Sciatic nerve (tissue), 2 donors: ENCODE measurements around the gene XPO1. TPM values are rescaled to one million over a fixed set of nuclear protein-coding genes. Genes with fewer than 3 reads are reported as not detected.
"Not testable (repeated sequence)": the region's sequence is repeated elsewhere in the genome, so short reads cannot be mapped to it uniquely, and the experiment has no call there.

Experiments used
- ATAC-seq: fragments of 200-7000 bp; cut with Tn5 transposase; one replicate; pipeline ENCODE4 v1.9.1; 2020; ENCODE audit warnings: mild to moderate bottlenecking, moderate library complexity
- DNase-seq: peaks from one replicate; pipeline ENCODE4 v3.0.0-alpha.2; 2020; ENCODE audit warnings: low spot score
- intact Hi-C: fragments of 100-400 bp; cut with DNase I; formaldehyde crosslinking; loops from one replicate; pipeline ENCODE4 v1.14.2; 2022
- total RNA-seq: library from RNA; stranded (reverse); fragmentation: NEBNext Ultra II Directional; extraction: Animal tissue kit (Norgen Biotek cat#: 25700); gene quantifications from one replicate; pipeline ENCODE4 v1.2.1, GENCODE V29; 2021
- donor health status: DM: no; HTN: no; CAD: no.
- donor health status: DM: no; HTN: no; CAD: no.

The XPO1 gene
- total RNA-seq, 1 donor from 2014 or later, result 131 TPM

- intact Hi-C loops, result no loop called here
- ATAC-seq, result no peak
- DNase-seq, result no peak
Measured at GRCh38 chr2:61471905-61472805, 66.0 kb downstream of the XPO1 start.

GRCh38 chr2:61470965-61471904, 66.9 kb downstream of the XPO1 start, which contains the start of gene USP34:
Gene USP34, minus strand, starts transcription at chr2:61471087. Its CDS starts 395 bp downstream, at chr2:61470692.
- intact Hi-C loops, result no loop called here
- ATAC-seq (peak; percentile 98), DNase-seq (peak; percentile 97)

GRCh38 chr2:61470122-61470951, 67.8 kb downstream of the XPO1 start:
- ATAC-seq, result peak; percentile 75
- intact Hi-C loops, result no loop called here
- DNase-seq, result peak; percentile 93

GRCh38 chr2:61469424-61470121, 68.6 kb downstream of the XPO1 start:
- no peak for ATAC-seq
- no peak for DNase-seq
- intact Hi-C loops, result no loop called here

GRCh38 chr2:61468231-61468630, 69.9 kb downstream of the XPO1 start:
- intact Hi-C loops, ATAC-seq: not testable (repeated sequence)

GRCh38 chr2:61465045-61465444, 73.1 kb downstream of the XPO1 start:
- no peak for ATAC-seq
- intact Hi-C loops, result no loop called here

More at GRCh38 chr2:61468231-61468630, 69.9 kb downstream of the XPO1 start:
- not testable (repeated sequence) for DNase-seq

GRCh38 chr2:61463769-61464475, 74.2 kb downstream of the XPO1 start:
- ATAC-seq (no peak), DNase-seq (no peak)
- intact Hi-C loops, result no loop called here

More at GRCh38 chr2:61465045-61465444, 73.1 kb downstream of the XPO1 start:
- DNase-seq, result no peak

GRCh38 chr2:61461404-61461803, 76.8 kb downstream of the XPO1 start:
- intact Hi-C loops, result no loop called here
- no peak for ATAC-seq

GRCh38 chr2:61460163-61460562, 78.0 kb downstream of the XPO1 start:
- intact Hi-C loops, result no loop called here
- ATAC-seq, result no peak

More at GRCh38 chr2:61461404-61461803, 76.8 kb downstream of the XPO1 start:
- DNase-seq, result no peak

GRCh38 chr2:61456746-61457420, 81.3 kb downstream of the XPO1 start:
- DNase-seq (peak; percentile 15), ATAC-seq (no peak)
- intact Hi-C loops, result no loop called here

More at GRCh38 chr2:61460163-61460562, 78.0 kb downstream of the XPO1 start:
- DNase-seq, result no peak

GRCh38 chr2:61456070-61456745, 81.9 kb downstream of the XPO1 start:
- intact Hi-C loops, result no loop called here
- DNase-seq, result no peak
- ATAC-seq, result no peak

- intact Hi-C loops, result not testable (repeated sequence)
Measured at GRCh38 chr2:61454972-61455371, 83.2 kb downstream of the XPO1 start.

GRCh38 chr2:61454383-61454782, 83.8 kb downstream of the XPO1 start:
- DNase-seq (peak; percentile 13), ATAC-seq (no peak)
- intact Hi-C loops, result no loop called here

More at GRCh38 chr2:61454972-61455371, 83.2 kb downstream of the XPO1 start:
- peak; percentile 18 for DNase-seq
- ATAC-seq, result not testable (repeated sequence)

GRCh38 chr2:61452392-61452791, 85.8 kb downstream of the XPO1 start:
- ATAC-seq (no peak), DNase-seq (no peak)
- intact Hi-C loops, result no loop called here

GRCh38 chr2:61451178-61451577, 87.0 kb downstream of the XPO1 start:
- no peak for DNase-seq
- intact Hi-C loops, result no loop called here

GRCh38 chr2:61450144-61450543, 88.0 kb downstream of the XPO1 start:
- DNase-seq, result no peak
- intact Hi-C loops, result no loop called here
- no peak for ATAC-seq

More at GRCh38 chr2:61451178-61451577, 87.0 kb downstream of the XPO1 start:
- no peak for ATAC-seq
